IPS-18c (cell line): ENCODE measurements around the gene ZNF135.

Source experiments
- H3K4me3 ChIP-seq: 2 replicates; pipeline ENCODE4 v1.7.0; 2013; ENCODE audit warnings: low read depth, mild to moderate bottlenecking, low read length, moderate library complexity; ENCODE audit not compliant: insufficient read depth
- H3K9me3 ChIP-seq: one replicate; pipeline ENCODE4 v1.6.1; 2013; ENCODE audit warnings: mild to moderate bottlenecking, low read length, moderate library complexity; ENCODE audit not compliant: control insufficient read depth, insufficient read depth

Gene ZNF135

DNA sequence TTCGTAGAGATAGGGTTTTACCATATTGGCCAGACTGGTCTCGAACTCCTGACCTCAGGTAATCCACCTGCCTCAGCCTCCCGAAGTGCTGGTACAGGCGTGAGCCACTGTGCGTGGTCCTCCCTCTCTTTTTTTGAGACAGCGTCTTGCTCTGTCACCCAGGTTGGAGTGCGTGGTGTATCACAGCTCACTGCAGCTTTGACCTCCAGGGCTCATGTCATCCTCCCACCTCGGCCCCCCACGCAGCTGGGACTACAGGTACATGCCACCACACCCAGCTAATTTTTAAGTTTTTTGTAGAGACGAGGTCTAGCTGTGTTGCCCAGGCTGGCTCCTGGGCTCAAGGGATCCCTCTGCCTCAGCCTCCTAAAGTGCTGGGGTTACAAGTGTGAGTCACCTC lies 20.7 kb downstream of the ZNF135 start:
- H3K4me3 ChIP-seq = no peak overlapping the region

GRCh38 chr19:58083021-58083420 lies 23.9 kb downstream of the ZNF135 start:
- H3K9me3 ChIP-seq = peaks cover 2% of the 10 kb centered on the region
- no peak overlapping the region for H3K4me3 ChIP-seq

More for the DNA sequence above, 20.7 kb downstream of the ZNF135 start:
- H3K9me3 ChIP-seq = no peaks in the 10 kb centered on the region

GRCh38 chr19:58084596-58085347 lies 25.7 kb downstream of the ZNF135 start:
- Histone ChIP-seq H3K9me3 (peaks cover 2% of the 10 kb centered on the region), H3K4me3 (no peak overlapping the region)

DNA sequence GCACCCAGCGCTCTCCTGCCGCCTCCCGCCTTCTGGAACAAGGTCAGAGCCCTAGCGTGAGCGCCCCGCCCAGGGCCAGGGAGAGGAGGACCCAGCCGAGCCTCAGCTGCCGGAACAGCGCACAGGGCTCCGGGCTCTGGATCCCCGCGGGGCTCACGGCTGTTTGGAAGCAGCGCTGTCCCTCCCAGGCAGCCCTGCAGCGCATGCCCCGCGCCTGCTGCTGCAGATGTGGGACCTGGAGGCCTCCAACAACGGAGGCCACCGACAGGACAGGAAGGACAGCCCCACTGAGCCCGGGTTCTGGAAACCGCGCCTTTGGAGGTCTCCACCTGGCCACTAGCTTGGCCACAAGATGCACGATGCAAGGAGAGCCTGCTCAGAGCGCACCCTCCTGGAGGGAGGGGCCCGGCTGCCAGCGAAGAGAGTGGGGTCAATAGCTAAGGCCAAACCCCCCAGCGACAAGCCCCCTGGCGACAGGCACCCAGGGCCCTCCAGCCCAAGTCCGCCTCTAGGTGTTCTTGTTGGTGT lies 26.3 kb downstream of the ZNF135 start:
- Histone ChIP-seq H3K4me3 (no peak overlapping the region), H3K9me3 (peaks cover 2% of the 10 kb centered on the region)

- Histone ChIP-seq H3K9me3 (peaks cover 2% of the 10 kb centered on the region), H3K4me3 (no peak overlapping the region)
Observed at GRCh38 chr19:58086825-58087710, 28.0 kb downstream of the ZNF135 start.

GRCh38 chr19:58088521-58089052 lies 29.5 kb downstream of the ZNF135 start:
- H3K9me3 ChIP-seq = peaks cover 2% of the 10 kb centered on the region
- no peak overlapping the region for H3K4me3 ChIP-seq

DNA sequence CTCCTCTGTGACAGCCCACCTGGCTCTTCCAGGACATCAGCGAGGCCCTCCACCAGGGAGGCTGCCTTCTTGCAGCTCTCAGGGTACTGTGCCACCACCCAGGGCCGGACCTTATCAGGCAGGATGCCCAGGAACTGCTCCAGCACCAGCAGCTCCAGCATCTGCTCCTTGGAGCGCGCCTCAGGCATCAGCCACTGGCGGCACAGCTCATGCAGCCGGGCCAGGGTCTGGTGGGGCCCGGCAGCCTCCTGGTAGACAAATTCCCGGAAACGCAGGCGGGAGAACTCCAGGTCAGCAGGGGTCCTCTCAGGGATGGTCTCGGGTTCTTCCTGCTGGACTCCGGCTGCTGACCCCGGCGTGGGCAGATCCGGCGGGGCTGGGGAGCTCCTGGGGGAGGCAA lies 30.8 kb downstream of the ZNF135 start:
- no peak overlapping the region for H3K4me3 ChIP-seq
- H3K9me3 ChIP-seq = peaks cover 2% of the 10 kb centered on the region

DNA sequence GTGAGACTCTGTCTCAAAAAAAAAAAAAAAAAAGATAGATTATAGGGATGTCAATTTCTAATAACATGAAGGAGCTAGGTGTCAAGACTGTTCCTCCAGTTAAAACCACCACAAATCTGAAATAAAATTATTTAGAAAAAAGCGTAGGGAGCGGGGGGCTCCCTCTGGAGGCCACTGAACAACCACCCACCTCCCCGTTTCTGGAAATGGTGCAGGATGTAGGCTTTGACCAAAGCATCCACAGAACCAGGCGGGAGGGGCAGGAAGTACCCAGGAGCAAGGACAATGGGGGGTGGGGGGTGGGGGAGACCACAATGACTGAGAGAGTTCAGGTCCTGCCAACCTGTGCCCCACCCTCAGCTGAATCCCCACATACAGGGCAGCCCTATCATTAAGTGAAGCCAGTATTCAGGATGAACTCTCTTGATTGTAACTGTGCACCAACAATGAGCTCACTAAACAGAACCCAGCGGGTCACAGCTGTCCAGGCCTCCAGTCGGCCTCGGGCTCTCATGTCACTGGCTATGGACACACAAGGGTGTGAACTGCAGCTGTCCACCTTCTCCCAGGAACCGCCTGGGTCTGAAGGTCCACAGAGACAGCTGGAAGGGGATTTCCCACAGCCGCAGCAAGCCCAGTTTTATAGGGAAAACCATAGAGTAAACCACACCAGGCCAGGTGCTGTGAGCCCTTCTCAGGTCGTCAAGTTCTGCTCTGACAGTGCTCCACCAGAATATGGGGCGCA lies 32.3 kb downstream of the ZNF135 start:
- Histone ChIP-seq H3K9me3 (no peaks in the 10 kb centered on the region), H3K4me3 (no peak overlapping the region)

GRCh38 chr19:58093071-58093470 lies 34.0 kb downstream of the ZNF135 start:
- Histone ChIP-seq H3K4me3 (no peak overlapping the region), H3K9me3 (no peaks in the 10 kb centered on the region)

DNA sequence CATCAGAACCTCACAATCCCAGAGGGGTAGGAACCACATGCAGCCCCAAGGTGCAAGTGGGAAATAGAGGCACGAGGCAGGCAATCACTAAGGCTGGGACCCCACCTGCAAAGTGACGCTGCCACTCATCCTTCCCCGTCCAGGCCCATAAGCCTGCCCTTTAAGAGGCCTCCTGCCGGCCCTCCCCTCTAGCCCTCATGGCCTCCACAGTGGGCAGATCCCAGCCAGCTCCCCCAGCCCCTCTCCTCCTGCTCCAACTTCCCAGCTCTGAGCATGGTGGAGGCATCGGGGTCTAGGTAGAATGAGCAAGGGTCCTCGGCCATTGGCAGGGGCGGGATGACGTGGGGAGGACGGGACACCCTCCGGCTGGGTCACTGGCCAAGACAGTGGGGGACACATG lies 36.2 kb downstream of the ZNF135 start:
- no peaks in the 10 kb centered on the region for H3K9me3 ChIP-seq
- H3K4me3 ChIP-seq = no peak overlapping the region

- H3K4me3 ChIP-seq = peak overlapping the region; percentile 91; the same call in 1 of the 2 replicates
Observed at GRCh38 chr19:58096884-58097283, 37.8 kb downstream of the ZNF135 start.

DNA sequence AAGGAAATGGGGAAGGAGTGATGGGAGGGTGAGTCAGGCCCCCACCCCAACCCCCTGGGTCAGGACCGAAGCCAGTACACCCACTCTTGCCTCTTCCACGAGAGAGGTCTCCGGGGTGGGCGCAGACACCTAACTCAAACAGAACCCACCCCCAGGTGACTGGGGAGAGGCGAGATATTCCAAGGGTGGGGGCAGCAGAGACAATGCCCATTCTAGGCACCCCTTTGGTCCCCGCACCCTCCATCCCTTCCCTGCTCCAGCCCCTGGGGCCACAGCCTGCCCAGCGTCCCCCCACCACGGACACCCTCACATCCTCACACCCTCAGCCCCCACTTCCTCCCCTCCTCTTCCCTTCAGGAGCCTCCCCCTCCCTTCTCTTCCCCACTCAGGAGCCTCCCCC lies 38.3 kb downstream of the ZNF135 start:
- peak overlapping the region; percentile 91 for H3K4me3 ChIP-seq
- no peaks in the 10 kb centered on the region for H3K9me3 ChIP-seq

More at GRCh38 chr19:58096884-58097283, 37.8 kb downstream of the ZNF135 start:
- no peaks in the 10 kb centered on the region for H3K9me3 ChIP-seq

- H3K9me3 ChIP-seq = no peaks in the 10 kb centered on the region
- peak within 1 kb of the TSS; percentile 91 for H3K4me3 ChIP-seq
Observed at GRCh38 chr19:58097781-58098681, 38.9 kb downstream of the ZNF135 start, which contains the start of gene ZSCAN18. ZSCAN18 (minus strand) TSS chr19:58098231; CDS start chr19:58090267, 7,964 bp downstream.

DNA sequence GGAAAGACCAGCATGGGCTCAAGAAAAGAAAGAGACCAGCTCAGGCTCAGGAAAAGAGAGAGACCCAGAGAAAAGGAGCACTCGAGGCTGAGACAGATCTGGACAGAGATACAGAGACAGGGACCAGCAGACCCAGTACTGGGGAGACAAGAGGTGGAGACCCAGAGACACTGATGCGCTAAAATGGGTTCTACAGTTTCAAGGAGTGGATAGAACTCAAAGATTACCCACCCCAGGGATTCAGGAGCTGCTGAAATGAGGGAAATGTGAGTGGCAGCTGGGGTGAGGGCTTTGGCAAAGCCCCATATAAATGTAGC lies 39.6 kb downstream of the ZNF135 start:
- peak overlapping the region; percentile 59 for H3K4me3 ChIP-seq
- H3K9me3 ChIP-seq = peaks cover 2% of the 10 kb centered on the region

GRCh38 chr19:58107778-58108545 lies 48.9 kb downstream of the ZNF135 start:
- peaks cover 25% of the 10 kb centered on the region for H3K9me3 ChIP-seq

GRCh38 chr19:58108546-58108817 lies 49.4 kb downstream of the ZNF135 start:
- H3K9me3 ChIP-seq = peaks cover 26% of the 10 kb centered on the region
- no peak overlapping the region for H3K4me3 ChIP-seq

More at GRCh38 chr19:58107778-58108545, 48.9 kb downstream of the ZNF135 start:
- H3K4me3 ChIP-seq = no peak overlapping the region; the same call in 1 of the 2 replicates
